GM23338 (cell line): Measurements from ENCODE around the gene VWA7. TPM values are rescaled to one million over a fixed set of nuclear protein-coding genes. Genes with fewer than 3 reads are reported as not detected.

Source experiments
- ATAC-seq: fragments of 200-7000 bp; cut with Tn5 transposase; 3 replicates; pipeline ENCODE4 v1.9.1; 2020
- DNase-seq: peaks from one replicate; pipeline ENCODE4 v3.0.0-alpha.2; 2015; ENCODE audit warnings: low spot score
- H2AFZ ChIP-seq: fragments of 200-600 bp; sonication (generic); 2 replicates; pipeline ENCODE4 v1.8.0; 2016; ENCODE audit warnings: antibody characterized with exemption, mild to moderate bottlenecking, moderate library complexity
- H3F3A ChIP-seq: fragments of 200-600 bp; sonication (generic); replicated peaks from 2 replicates; pipeline ENCODE4 v1.8.0; 2017; ENCODE audit warnings: antibody characterized with exemption, mixed run types, low read depth
- H3K27ac ChIP-seq: fragments of 200-600 bp; sonication (generic); 2 replicates; pipeline ENCODE4 v1.6.1; 2016; ENCODE audit warnings: low read depth
- H3K27me3 ChIP-seq: fragments of 200-600 bp; sonication (generic); 2 replicates; pipeline ENCODE4 v1.8.0; 2016; ENCODE audit warnings: mild to moderate bottlenecking, mixed run types, moderate library complexity; ENCODE audit not compliant: insufficient read depth
- H3K36me3 ChIP-seq: fragments of 200-600 bp; sonication (generic); 2 replicates; pipeline ENCODE4 v1.8.0; 2016; ENCODE audit warnings: mild to moderate bottlenecking; ENCODE audit not compliant: insufficient read depth
- H3K4me1 ChIP-seq: fragments of 200-600 bp; sonication (generic); 2 replicates; pipeline ENCODE4 v1.8.0; 2016; ENCODE audit warnings: mild to moderate bottlenecking, moderate library complexity; ENCODE audit not compliant: insufficient read depth
- H3K4me2 ChIP-seq: fragments of 200-600 bp; sonication (generic); 2 replicates; pipeline ENCODE4 v1.7.1; 2017; ENCODE audit warnings: mixed run types
- H3K4me3 ChIP-seq: fragments of 200-600 bp; sonication (generic); 2 replicates; pipeline ENCODE4 v1.6.1; 2016; ENCODE audit warnings: mixed run types
- H3K79me2 ChIP-seq: fragments of 200-600 bp; sonication (generic); replicated peaks from 2 replicates; pipeline ENCODE4 v1.8.0; 2017; ENCODE audit warnings: mild to moderate bottlenecking; ENCODE audit not compliant: insufficient read depth
- H3K9me2 ChIP-seq: fragments of 200-600 bp; sonication (generic); 2 replicates; pipeline ENCODE4 v1.8.0; 2017; ENCODE audit not compliant: insufficient read depth
- H4K20me1 ChIP-seq: fragments of 200-600 bp; sonication (generic); replicated peaks from 2 replicates; pipeline ENCODE4 v1.8.0; 2017; ENCODE audit warnings: mild to moderate bottlenecking; ENCODE audit not compliant: insufficient read depth
- H3K27ac Mint-ChIP-seq: 2 replicates; pipeline ENCODE4 v1.8.0; 2020; ENCODE audit warnings: inconsistent platforms, mild to moderate bottlenecking, moderate library complexity, mixed read lengths
- H3K27me3 Mint-ChIP-seq: 3 replicates; pipeline ENCODE4 v1.8.0; 2022; ENCODE audit warnings: low read depth, mild to moderate bottlenecking, moderate library complexity, mixed read lengths, inconsistent platforms; ENCODE audit not compliant: insufficient read depth, poor library complexity
- H3K36me3 Mint-ChIP-seq: 3 replicates; pipeline ENCODE4 v1.8.0; 2021; ENCODE audit warnings: low read depth, mild to moderate bottlenecking, inconsistent platforms, moderate library complexity, mixed read lengths
- H3K4me1 Mint-ChIP-seq: 3 replicates; pipeline ENCODE4 v1.8.0; 2020; ENCODE audit warnings: mild to moderate bottlenecking, inconsistent platforms, mixed read lengths
- H3K4me3 Mint-ChIP-seq: 3 replicates; pipeline ENCODE4 v1.8.0; 2021; ENCODE audit warnings: moderate library complexity, mild to moderate bottlenecking, inconsistent platforms, mixed read lengths
- H3K9me3 Mint-ChIP-seq: 3 replicates; pipeline ENCODE4 v1.8.0; 2020; ENCODE audit warnings: moderate library complexity, mild to moderate bottlenecking, inconsistent platforms, mixed read lengths
- CTCF ChIP-seq, 2 experiments: fragments of 200-600 bp in 1 of 2; sonication (generic) in 1 of 2; conservative IDR thresholded peaks; 2 replicates each; pipeline versions ENCODE4 v1.5.1 to v1.6.1; 2016 to 2017; ENCODE audit warnings: antibody characterized with exemption in 2 of 2, low read depth in 2 of 2, mild to moderate bottlenecking in 2 of 2, moderate library complexity in 1 of 2
- EZH2 ChIP-seq: fragments of 200-600 bp; sonication (generic); IDR thresholded peaks from one replicate; pipeline ENCODE4 v1.8.0; 2017; ENCODE audit warnings: antibody characterized with exemption, mild to moderate bottlenecking, low read depth; ENCODE audit not compliant: unreplicated experiment
- EZH2phosphoT487 ChIP-seq: fragments of 200-600 bp; sonication (generic); IDR thresholded peaks from one replicate; pipeline ENCODE4 v1.8.1; 2018; ENCODE audit warnings: antibody characterized with exemption; ENCODE audit not compliant: unreplicated experiment
- NANOG ChIP-seq: IDR thresholded peaks from 2 replicates; pipeline ENCODE4 v1.6.1; 2016; ENCODE audit warnings: antibody characterized with exemption, borderline replicate concordance
- ZNF114 ChIP-seq: fragments of 250-450 bp; sonication (Bioruptor Pico); IDR thresholded peaks from 2 replicates; pipeline ENCODE4 v1.5.0; 2020; ENCODE audit warnings: mild to moderate bottlenecking, moderate library complexity
- ZNF331 ChIP-seq: fragments of 250-450 bp; sonication (Bioruptor Pico); IDR thresholded peaks from 2 replicates; pipeline ENCODE4 v1.5.0; 2020; ENCODE audit warnings: low read depth, mild to moderate bottlenecking, moderate library complexity
- polyA plus RNA-seq: library from polyadenylated mRNA; unstranded; fragments of >200 nt; fragmentation: Nextera tagmentation; extraction: Ambion mirVana; gene quantifications from 2 replicates; pipeline ENCODE4 v1.2.1, GENCODE V29; 2016
- total RNA-seq: library from RNA; depleted of rRNA; stranded (reverse); fragments of >200 nt; shearing (Covaris generic); gene quantifications from 2 replicates; pipeline ENCODE4 v1.2.3, GENCODE V29; 2014

The VWA7 gene
- total and polyA plus RNA-seq, 2 experiments from 2014 or later: 0.07 to 0.36 TPM

GRCh38 chr6:31763619-31763940 lies 13.5 kb downstream of the VWA7 start:
- H3K4me3 ChIP-seq: no peak overlapping the region
- Mint-ChIP-seq H3K36me3 (peaks cover 22% of the 10 kb centered on the region), H3K27me3 (peaks cover 15% of the 10 kb centered on the region), H3K9me3 (no peaks in the 10 kb centered on the region; the same call in 2 of the 3 replicates), H3K27ac (peak overlapping the region; percentile 59; the same call in 1 of the 2 replicates), H3K4me3 (peak overlapping the region; percentile 2; the same call in 1 of the 3 replicates), H3K4me1 (peaks cover 24% of the 10 kb centered on the region)
- no peak overlapping the region for H3K27ac ChIP-seq
- H3K4me1 ChIP-seq: peaks cover 14% of the 10 kb centered on the region
- no peaks in the 10 kb centered on the region for H3K36me3 ChIP-seq
- H3K79me2 ChIP-seq: no peaks in the 10 kb centered on the region
- no peaks in the 10 kb centered on the region for H3K9me2 ChIP-seq
- H3K27me3 ChIP-seq: no peaks in the 10 kb centered on the region
- H3F3A ChIP-seq: 0 out of 2 replicates have a peak, but pooled peaks cover 2% of the 10 kb centered on the region
- no peaks in the 10 kb centered on the region for H4K20me1 ChIP-seq
- H3K4me2 ChIP-seq: no peak overlapping the region
- no peak overlapping the region for H2AFZ ChIP-seq
- ATAC-seq (peak; percentile 29), DNase-seq (peak; percentile 71)
- TF ChIP-seq ZNF331 (no peak), CTCF (conservative IDR thresholded peaks at IDR 0.05; ENCODE audit: low read depth in 2 of 2) (peak in 1 of 2 experiments; percentile 17; a peak in 1 of 4 replicates), NANOG (no peak), ZNF114 (CRISPR knock-in tag) (no peak)

GRCh38 chr6:31762878-31763618 lies 14.1 kb downstream of the VWA7 start:
- Mint-ChIP-seq H3K4me1 (peaks cover 24% of the 10 kb centered on the region), H3K9me3 (no peaks in the 10 kb centered on the region; the same call in 2 of the 3 replicates), H3K36me3 (peaks cover 22% of the 10 kb centered on the region), H3K27ac (peak overlapping the region; percentile 59; the same call in 1 of the 2 replicates), H3K4me3 (peak overlapping the region; percentile 2; the same call in 1 of the 3 replicates), H3K27me3 (peaks cover 14% of the 10 kb centered on the region)
- H3K4me1 ChIP-seq: peaks cover 14% of the 10 kb centered on the region
- H4K20me1 ChIP-seq: no peaks in the 10 kb centered on the region
- no peaks in the 10 kb centered on the region for H3K9me2 ChIP-seq
- H3K36me3 ChIP-seq: no peaks in the 10 kb centered on the region
- no peak for ATAC-seq
- H2AFZ ChIP-seq: no peak overlapping the region
- H3K4me3 ChIP-seq: no peak overlapping the region
- no peaks in the 10 kb centered on the region for H3K79me2 ChIP-seq
- H3F3A ChIP-seq: 0 out of 2 replicates have a peak, but pooled peaks cover 2% of the 10 kb centered on the region
- H3K4me2 ChIP-seq: no peak overlapping the region
- H3K27me3 ChIP-seq: no peaks in the 10 kb centered on the region
- TF ChIP-seq EZH2phosphoT487 (no peak), CTCF (conservative IDR thresholded peaks at IDR 0.05; ENCODE audit: low read depth in 2 of 2) (no peak), EZH2 (no peak)
- no peak for DNase-seq
- no peak overlapping the region for H3K27ac ChIP-seq
